ENCODE measurements around the gene METRNL.

The METRNL gene

DNA sequence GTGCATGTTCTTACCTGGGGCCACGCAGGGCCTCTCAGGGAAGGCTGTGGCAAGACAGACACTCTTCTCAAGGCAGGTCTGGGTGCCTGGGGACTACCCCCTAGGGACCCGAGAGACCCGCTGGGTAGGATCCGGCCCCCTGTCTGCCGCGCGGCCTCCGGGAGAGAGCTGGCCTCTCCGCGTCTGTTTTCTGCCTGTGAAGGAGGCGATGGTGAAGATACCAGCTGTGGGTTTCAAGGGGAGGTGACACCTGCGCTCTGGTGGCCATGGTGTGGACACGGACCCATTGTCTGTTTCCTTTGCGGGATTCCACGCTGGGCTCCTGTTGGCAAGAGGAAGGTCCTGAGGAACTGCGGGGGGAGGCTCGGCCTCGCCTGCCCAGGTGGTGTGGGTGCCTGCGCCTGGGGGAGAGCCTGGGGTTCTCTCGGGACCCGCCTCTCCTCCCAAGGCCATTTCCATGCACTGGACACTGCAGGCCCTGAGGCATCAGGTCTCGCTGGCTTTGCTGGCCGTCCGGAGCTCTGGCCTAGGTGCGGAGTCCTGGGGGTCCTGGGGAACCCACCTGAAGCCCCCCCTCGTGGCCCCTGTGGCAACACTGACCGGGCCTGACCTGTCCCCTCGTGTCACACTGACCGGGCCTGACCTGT lies 12.2 kb upstream of the METRNL start:
- DNase-seq: no peak

- DNase-seq: no peak
Observed at GRCh38 chr17:83067718-83068261, 11.6 kb upstream of the METRNL start.

DNA sequence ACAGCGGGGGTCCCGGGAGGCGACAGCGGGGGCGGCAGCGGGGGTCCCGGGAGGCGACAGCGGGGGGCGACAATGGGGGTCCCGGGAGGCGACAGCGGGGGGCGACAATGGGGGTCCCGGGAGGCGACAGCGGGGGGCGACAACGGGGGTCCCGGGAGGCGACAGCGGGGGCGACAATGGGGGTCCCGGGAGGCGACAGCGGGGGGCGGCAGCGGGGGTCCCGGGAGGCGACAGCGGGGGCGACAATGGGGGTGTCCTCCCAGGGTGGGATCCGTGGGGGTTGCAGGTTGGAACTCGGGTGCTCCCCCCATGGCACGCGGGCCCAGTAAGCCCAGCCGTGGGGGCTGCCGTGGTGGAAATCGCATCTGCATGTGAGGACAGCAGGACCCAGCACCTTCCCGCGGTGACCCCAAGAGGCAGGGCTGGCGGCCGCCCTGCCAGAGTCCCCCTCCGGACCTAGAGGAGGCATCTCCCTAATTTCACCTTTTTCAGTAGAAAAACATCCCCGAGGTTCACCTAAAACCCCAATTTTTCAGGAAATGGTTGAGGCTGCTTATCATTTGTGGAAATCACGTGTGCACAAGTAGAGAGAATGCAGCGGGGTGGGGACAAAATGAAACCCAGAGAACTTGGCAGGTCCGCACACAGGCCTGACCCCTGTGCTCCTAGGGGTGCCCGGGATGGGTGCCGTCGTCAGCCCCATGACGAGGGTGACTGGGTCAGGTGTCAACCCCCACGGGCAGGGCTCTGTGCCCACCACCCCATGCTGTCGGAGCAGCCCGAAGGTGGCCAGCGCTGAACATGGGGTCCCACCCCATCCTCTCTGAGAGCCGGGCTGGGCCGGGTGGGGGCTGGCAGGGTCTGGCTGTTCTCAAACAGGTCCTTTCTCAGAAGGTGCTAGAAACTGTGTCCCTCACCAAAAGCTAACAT lies 10.5 kb upstream of the METRNL start:
- DNase-seq: no peak

GRCh38 chr17:83069571-83069906 lies 9.9 kb upstream of the METRNL start:
- DNase-seq: no peak

DNA sequence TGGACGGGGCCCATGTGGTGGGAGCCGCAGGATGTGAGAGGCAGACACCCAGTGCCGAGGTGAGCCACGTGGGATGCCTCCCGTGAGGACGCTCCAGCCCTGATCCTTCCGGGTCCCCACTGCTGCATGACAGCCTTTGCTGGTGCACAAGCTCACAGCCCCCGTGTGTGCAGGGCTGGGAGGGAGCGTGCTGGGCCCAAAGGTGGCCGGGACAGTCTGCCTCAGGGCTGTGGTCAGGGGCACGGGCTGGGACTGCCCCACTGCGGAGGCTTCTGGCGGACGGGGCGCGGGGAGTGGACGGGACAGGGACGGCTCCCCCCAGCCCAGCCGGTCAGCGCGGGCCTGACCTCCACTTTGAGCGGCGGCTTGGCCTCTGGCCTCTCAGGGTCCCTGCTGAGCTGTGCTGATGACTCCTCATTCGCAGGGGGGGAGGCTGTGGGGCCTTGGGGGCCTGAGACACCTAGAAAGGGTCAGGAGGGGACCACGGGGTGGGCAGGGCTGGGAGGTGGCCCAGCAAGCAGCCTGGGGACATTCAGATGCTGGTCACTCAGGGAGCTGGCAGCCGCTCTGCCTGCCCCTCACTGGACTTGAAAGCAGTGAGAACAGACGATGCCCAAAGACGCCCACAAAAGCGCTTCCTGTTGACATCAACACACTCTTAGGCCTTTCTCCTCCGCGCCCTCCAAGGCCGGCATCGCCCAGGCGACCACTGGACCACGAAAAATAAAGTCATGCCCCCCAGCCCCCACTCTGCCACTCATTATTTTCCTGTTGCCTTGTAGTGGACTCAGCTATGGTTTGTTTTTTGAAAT lies 9.3 kb upstream of the METRNL start:
- peak in 6 of 56 donors; percentile 7 to 49 (median 28) for DNase-seq

DNA sequence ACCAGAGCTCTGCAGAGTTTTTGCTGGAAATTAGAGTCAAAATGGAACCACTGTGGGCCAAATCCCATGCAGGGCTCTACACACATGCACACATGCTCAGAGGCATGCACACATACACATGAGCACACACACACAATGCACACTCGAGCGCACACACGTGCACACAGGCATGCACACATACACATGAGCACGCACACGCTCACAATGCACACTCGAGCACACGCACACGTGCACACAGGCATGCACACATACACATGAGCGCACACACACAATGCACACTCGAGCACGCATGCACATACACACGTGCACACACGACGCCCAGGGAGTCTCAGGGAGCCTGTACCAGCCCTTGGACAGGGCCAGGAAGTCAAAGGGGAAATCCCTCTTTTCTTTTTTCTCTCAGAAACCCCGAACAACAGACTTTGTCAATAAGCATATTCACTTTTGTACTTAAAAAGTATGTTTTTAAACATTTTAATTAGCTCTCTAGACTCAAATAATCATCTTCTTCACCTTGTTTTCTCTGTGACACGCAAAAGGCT lies 8.5 kb upstream of the METRNL start:
- DNase-seq: no peak

DNA sequence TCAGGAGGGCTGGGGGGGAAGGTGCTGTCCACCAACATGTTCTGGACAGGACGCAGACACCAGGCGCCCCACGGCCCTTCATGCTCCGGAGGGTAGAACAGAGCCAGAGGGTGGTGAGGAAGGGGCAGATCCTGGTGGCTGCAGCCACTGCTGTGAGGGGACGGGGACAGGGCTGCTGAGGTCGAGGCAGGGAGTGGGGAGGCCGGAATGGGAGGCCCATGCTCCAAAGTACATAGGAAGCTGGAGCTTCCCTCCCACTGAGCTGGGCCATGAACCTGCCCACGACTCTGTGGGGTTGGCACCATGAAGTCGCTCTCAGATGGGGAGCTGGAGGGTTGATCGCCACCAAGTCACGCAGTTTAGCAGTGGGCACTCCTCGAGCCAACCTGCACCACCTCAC lies 8.0 kb upstream of the METRNL start:
- no peak for DNase-seq

DNA sequence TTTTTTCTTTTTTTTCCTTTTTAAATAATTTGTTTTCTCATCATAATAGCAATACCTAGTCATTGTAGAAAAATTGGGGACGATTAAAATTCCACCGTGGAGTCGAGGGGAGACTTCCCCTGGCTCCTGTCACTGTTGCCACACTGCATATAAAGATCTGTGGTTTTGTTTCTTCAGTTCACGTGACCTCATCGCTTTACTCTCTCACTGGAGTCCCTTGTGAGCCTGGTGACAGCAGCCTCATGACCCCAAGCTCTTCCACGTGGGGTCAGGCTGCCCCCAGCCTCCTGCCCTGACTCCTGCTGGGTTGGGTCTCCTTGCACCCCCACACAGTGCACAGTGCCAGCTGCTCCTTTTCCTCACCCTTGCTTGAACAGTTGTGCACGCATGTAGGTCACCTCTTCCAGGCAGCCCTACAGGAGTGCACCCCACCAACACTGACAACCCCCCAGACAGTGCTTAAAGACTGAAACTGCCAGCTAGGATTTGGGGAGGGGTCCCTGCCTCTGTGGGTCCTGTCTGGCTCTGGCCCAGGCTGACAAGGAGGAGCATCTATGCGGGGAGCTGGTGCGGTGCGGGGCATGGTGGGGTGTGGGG lies 7.3 kb upstream of the METRNL start:
- DNase-seq: no peak

DNA sequence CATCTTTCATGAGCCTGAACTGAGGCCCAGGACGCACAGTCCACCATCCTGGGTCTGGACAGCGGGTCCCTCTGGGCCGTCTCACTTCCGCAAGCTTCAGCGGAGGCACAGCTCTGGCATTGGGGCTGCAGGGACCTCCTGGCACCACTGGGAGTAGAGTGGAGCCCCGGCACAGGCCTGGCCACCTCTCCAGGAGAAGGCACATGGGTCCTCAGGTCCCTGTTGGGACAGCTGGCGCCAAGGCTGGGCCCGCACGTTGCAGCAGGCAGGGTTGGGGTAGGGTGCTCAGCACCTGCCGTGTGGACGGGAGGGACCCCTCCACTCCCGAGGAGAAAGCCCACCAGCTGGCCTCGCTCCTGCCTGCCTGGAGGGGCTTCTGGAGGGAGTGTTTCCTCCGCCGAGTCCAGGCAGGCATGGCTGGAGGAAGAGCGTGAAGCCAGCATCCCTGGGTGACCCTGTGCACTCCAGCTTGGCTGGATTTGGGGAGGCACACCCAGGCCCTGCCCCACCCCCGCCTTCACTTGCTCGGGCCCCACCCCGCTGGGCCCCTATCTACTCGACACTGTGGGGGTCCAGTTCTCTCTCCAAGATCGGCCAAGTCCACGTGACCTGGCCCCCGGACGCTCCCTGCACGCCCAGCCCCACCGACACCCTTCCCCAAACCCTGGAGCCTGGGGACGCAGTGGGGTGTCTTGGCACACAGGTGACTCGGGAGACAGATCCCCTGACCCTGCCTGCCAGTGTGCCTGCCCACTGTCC lies 6.6 kb upstream of the METRNL start:
- no peak for DNase-seq

DNA sequence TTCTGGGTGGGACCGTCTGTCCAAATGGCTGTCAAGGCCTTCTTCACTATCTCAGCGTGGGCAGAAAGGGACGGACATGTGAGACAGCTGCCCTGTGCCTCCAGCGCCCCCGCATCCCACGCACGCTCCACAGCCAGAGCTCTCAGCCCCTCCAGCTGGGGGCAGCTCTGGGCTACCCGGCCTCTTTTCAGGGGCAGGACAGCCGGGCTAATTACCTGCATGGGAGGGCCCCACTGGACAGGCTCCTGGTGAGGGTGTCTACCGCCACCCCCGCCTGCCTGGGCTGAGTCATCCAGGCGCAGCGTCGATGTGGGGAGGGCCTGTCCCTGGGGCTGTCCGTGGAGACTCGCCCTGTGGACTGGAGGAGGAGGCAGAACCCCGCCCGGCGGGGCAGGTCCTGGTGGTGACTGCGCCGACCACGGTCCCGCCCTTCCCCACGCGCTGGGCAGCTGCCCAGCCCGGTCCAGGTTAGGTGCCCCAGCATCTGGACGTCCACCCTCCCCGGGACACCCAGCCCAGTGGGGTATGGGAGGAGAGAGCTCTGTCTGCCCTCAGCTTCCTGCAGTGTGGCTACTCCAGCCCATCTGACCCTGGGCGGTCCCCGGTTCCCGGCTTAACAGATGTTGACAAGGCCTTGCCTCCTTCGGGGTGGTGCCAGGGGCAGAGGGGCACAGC lies 5.9 kb upstream of the METRNL start:
- DNase-seq: no peak

- no peak for DNase-seq
Observed at GRCh38 chr17:83074486-83075223, 4.8 kb upstream of the METRNL start.

DNA sequence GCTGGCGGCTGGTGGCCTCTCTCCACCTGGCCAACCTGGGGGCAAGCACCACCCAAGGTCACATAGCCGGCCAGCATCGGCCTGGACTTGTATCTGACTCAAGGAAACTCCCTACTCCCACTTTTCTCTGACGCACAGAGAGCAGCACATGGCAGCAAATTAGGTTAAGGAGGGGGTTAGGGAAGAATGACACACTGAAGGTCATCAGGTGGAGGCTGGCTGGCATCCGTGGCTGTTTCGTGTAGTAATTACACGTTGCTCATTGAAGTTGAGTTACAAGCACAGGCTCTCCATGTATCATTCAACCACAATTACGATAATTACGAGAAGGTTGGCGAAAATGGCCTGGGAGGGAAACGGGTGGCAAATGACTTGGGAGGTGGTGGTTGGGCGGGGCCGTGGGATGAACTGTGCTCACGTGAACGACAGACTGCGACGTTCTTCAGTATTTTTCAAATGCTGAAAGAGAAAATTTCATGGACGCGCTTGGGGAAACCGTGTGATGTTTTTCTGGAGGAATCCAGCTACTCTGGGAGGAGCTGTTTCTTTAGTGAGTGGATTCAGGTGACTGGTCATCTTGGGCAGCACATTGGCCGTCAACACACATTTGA lies 4.0 kb upstream of the METRNL start:
- DNase-seq: no peak

GRCh38 chr17:83076938-83077337 lies 2.5 kb upstream of the METRNL start:
- DNase-seq: no peak

DNA sequence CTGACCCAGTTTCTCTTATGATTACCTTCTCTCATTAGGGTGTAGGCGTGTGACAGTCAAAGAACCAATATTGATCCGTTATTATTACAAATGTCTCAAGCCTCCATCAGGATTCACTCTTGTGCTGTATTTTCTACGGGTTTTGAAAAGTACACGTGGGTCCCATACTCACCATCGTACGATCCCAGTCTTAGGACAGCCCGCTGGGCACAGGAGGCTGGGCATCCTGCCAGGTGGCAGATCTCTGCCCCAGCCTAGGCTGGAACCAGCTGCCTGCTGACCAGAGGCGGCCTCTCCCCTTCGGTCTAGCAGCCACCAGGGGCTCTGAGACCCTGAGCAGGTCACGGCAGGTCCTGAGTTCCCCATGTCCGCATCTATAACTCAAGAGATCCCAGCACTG lies 2.0 kb upstream of the METRNL start:
- DNase-seq: peak in 1 of 56 donors; percentile 8

DNA sequence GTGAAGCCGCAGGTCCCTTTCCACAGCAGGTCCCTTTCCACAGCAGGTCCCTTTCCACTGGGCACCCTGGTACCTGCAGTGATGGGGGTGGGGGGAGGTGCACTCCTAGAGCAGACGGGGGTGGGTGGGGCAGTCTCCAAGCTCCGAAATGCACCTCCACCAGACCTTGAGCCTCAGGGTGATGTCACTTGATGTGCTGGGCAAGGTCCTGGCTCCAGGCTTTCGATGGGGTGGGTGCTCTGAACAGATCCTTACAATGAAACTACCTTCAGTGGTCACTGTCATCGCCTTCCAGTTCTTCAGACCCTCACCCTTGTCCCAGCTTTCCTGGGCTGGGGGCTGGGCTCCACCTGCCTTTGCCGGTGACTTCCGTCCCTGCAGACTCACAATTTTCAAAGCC lies 1.5 kb upstream of the METRNL start:
- no peak for DNase-seq

GRCh38 chr17:83078378-83079351 lies 744 bp upstream of the METRNL start:
- no peak for DNase-seq

Data from amygdala (tissue), 56 donors.